ENCODE results near the gene KERA.

Gene KERA, protein sequence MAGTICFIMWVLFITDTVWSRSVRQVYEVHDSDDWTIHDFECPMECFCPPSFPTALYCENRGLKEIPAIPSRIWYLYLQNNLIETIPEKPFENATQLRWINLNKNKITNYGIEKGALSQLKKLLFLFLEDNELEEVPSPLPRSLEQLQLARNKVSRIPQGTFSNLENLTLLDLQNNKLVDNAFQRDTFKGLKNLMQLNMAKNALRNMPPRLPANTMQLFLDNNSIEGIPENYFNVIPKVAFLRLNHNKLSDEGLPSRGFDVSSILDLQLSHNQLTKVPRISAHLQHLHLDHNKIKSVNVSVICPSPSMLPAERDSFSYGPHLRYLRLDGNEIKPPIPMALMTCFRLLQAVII

DNA sequence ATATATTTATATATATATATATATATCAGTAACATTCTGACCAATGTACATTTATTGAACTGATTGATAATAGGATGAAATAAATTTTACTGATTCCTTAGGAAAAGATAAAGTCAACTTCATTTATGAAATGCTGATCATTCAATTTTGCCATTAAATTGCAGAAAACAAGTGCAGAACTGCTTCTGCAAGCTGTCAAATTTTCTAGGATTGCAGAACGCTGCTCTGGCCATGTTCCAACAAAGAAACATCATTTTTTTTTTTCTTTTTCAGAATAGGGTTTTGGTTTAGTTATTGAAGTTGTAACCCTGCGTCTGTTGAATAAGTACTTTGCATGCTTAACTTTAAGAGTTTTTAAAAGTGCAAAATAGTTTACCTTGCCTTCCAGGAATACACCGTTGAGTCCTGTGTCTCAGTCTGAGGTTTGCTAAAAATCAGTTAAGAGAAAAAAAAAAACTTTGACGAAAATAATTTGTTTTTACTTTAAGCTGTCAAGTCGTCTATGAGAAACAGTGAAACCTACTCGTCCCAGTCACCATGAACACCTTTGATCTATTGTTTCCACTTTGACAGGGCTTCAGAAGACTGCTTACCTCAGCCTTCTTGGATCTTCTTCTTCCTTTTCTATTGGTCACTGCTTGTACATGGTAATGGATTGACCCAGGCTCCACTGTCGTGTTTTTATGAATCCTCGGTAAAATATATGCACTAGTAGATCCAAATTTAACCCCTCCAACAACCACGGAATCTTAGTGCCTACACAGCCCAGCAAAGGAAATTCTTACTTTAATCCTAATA lies at the start of gene KERA:
Gene KERA, minus strand, starts transcription at position 657 of the 798 bp plus-strand sequence. CDS start 1,743 bp downstream, outside the sequence.
- TF ChIP-seq TEAD4 (IDR thresholded peaks at IDR 0.05) = no peak
- no peak for TF ChIP-seq CEBPB (IDR thresholded peaks at IDR 0.05)
- TF ChIP-seq FOXM1 (IDR thresholded peaks at IDR 0.05; ENCODE audit: borderline replicate concordance, low read depth) = no peak
- TF ChIP-seq, protein P1, sequence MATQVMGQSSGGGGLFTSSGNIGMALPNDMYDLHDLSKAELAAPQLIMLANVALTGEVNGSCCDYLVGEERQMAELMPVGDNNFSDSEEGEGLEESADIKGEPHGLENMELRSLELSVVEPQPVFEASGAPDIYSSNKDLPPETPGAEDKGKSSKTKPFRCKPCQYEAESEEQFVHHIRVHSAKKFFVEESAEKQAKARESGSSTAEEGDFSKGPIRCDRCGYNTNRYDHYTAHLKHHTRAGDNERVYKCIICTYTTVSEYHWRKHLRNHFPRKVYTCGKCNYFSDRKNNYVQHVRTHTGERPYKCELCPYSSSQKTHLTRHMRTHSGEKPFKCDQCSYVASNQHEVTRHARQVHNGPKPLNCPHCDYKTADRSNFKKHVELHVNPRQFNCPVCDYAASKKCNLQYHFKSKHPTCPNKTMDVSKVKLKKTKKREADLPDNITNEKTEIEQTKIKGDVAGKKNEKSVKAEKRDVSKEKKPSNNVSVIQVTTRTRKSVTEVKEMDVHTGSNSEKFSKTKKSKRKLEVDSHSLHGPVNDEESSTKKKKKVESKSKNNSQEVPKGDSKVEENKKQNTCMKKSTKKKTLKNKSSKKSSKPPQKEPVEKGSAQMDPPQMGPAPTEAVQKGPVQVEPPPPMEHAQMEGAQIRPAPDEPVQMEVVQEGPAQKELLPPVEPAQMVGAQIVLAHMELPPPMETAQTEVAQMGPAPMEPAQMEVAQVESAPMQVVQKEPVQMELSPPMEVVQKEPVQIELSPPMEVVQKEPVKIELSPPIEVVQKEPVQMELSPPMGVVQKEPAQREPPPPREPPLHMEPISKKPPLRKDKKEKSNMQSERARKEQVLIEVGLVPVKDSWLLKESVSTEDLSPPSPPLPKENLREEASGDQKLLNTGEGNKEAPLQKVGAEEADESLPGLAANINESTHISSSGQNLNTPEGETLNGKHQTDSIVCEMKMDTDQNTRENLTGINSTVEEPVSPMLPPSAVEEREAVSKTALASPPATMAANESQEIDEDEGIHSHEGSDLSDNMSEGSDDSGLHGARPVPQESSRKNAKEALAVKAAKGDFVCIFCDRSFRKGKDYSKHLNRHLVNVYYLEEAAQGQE (IDR thresholded peaks at IDR 0.05; ENCODE audit: low read depth) = no peak
- TF ChIP-seq ZBTB7A (IDR thresholded peaks at IDR 0.05; ENCODE audit: low read depth) = no peak
- no peak for TF ChIP-seq YY1 (IDR thresholded peaks at IDR 0.05; ENCODE audit: low read depth)
- TF ChIP-seq TCF12 (IDR thresholded peaks at IDR 0.05; ENCODE audit: low read depth) = no peak
- TF ChIP-seq, protein P2, sequence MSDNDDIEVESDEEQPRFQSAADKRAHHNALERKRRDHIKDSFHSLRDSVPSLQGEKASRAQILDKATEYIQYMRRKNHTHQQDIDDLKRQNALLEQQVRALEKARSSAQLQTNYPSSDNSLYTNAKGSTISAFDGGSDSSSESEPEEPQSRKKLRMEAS (IDR thresholded peaks at IDR 0.05) = no peak
- TF ChIP-seq NFIC (IDR thresholded peaks at IDR 0.05) = no peak
- no peak for TF ChIP-seq EP300 (IDR thresholded peaks at IDR 0.05; ENCODE audit: borderline replicate concordance)
- TF ChIP-seq TAF1 (IDR thresholded peaks at IDR 0.05; ENCODE audit: low read depth) = no peak
- no peak for TF ChIP-seq EGR1 (IDR thresholded peaks at IDR 0.05)
- TF ChIP-seq RAD21 (IDR thresholded peaks at IDR 0.05; ENCODE audit: low read depth) = no peak
- TF ChIP-seq CREB1 (IDR thresholded peaks at IDR 0.05; ENCODE audit: low read depth) = no peak

DNA sequence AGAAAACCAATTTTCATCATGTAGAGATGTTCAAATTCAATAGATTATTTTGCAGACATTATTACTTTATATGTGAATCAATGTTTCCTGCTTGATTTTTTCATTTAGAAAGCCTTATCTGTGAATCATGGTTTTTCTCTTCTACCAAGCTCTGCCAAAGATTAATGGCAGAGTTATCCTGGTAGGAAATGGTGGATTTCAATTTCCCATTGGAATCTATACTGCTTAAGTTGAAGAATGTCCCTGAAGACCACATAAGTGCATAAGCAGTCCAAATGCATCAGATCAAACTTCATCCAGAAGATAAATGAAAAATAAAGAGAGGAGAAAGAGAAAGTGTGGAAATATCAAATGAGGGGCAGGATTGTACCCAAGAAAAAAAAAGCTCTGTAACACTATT lies 48.5 kb upstream of the KERA start:
- TF ChIP-seq CEBPB (IDR thresholded peaks at IDR 0.05) (no peak), YY1 (IDR thresholded peaks at IDR 0.05; ENCODE audit: low read depth) (no peak)
- TF ChIP-seq, protein P2 (IDR thresholded peaks at IDR 0.05) = no peak
- TF ChIP-seq, protein P1 (IDR thresholded peaks at IDR 0.05; ENCODE audit: low read depth) = no peak
- TF ChIP-seq, protein P3, sequence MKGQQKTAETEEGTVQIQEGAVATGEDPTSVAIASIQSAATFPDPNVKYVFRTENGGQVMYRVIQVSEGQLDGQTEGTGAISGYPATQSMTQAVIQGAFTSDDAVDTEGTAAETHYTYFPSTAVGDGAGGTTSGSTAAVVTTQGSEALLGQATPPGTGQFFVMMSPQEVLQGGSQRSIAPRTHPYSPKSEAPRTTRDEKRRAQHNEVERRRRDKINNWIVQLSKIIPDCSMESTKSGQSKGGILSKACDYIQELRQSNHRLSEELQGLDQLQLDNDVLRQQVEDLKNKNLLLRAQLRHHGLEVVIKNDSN (IDR thresholded peaks at IDR 0.05) = no peak

DNA sequence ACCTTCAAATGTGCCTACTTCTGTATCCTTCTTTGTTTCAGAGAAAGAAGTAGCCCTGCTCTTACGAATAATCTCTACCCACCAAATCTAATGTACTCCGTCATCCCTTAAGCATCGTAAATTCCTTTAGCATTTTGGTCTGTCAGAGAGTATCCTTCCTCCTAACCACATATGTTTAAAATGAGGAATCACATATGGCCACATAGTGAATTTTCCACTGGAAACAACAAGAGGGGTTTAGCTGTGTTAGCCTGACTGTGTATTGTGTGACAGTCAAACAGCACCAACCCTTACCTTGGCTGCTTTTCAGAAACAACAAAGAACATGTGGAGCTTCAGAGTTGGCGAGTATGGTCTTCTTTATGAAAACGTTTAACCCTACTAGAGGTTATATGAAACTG lies 48.0 kb upstream of the KERA start:
- TF ChIP-seq RAD21 (IDR thresholded peaks at IDR 0.05; ENCODE audit: low read depth) = no peak
- TF ChIP-seq TEAD4 (IDR thresholded peaks at IDR 0.05) = no peak
- TF ChIP-seq TCF12 (IDR thresholded peaks at IDR 0.05; ENCODE audit: low read depth) = no peak
- no peak for TF ChIP-seq EGR1 (IDR thresholded peaks at IDR 0.05)
- TF ChIP-seq, protein P2 (IDR thresholded peaks at IDR 0.05) = no peak
- no peak for TF ChIP-seq ZBTB7A (IDR thresholded peaks at IDR 0.05; ENCODE audit: low read depth)
- TF ChIP-seq CREB1 (IDR thresholded peaks at IDR 0.05; ENCODE audit: low read depth) = no peak
- no peak for TF ChIP-seq EP300 (IDR thresholded peaks at IDR 0.05; ENCODE audit: borderline replicate concordance)
- TF ChIP-seq NFIC (IDR thresholded peaks at IDR 0.05) = no peak
- TF ChIP-seq, protein P1 (IDR thresholded peaks at IDR 0.05; ENCODE audit: low read depth) = no peak
- no peak for TF ChIP-seq CEBPB (IDR thresholded peaks at IDR 0.05)
- no peak for TF ChIP-seq TAF1 (IDR thresholded peaks at IDR 0.05; ENCODE audit: low read depth)

DNA sequence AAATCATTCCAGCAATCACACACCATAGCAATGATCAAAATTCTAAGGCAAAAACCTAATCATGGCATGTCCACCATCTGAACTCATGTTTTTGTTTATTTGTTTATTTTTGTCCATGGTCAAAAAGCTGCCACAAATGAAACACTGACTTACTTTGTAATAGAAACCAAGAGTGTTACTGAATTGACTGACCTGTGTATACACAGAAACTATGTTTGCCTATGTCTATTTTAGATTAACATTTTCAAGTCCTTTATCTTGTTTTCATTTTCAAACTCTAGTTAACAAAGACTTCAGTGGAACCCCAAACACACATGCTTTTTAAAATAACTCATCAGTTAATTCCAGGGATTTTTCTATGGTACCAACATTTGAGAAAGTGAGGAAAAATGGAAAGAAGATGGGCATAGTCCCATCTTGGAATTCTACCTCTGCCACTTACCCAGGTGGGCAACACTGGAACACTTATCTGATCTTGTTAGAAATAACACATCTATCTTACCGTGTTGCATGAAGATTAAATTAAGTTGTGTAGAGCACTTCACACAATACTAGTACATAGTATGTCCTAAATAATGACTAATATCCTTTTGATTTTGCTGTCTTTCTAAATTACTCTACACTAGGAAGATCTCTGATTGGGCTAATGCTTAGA lies 47.1 kb upstream of the KERA start:
- no peak for TF ChIP-seq ZBTB7A (IDR thresholded peaks at IDR 0.05; ENCODE audit: low read depth)
- no peak for TF ChIP-seq TEAD4 (IDR thresholded peaks at IDR 0.05)
- TF ChIP-seq RAD21 (IDR thresholded peaks at IDR 0.05; ENCODE audit: low read depth) = no peak
- TF ChIP-seq NFIC (IDR thresholded peaks at IDR 0.05) = no peak
- no peak for TF ChIP-seq CREB1 (IDR thresholded peaks at IDR 0.05; ENCODE audit: low read depth)
- no peak for TF ChIP-seq EP300 (IDR thresholded peaks at IDR 0.05; ENCODE audit: borderline replicate concordance)
- no peak for TF ChIP-seq FOXM1 (IDR thresholded peaks at IDR 0.05; ENCODE audit: borderline replicate concordance, low read depth)
- no peak for TF ChIP-seq TAF1 (IDR thresholded peaks at IDR 0.05; ENCODE audit: low read depth)
- TF ChIP-seq, protein P2 (IDR thresholded peaks at IDR 0.05) = no peak
- TF ChIP-seq YY1 (IDR thresholded peaks at IDR 0.05; ENCODE audit: low read depth) = no peak
- no peak for TF ChIP-seq CEBPB (IDR thresholded peaks at IDR 0.05)
- TF ChIP-seq, protein P3 (IDR thresholded peaks at IDR 0.05) = no peak
- TF ChIP-seq EGR1 (IDR thresholded peaks at IDR 0.05) = no peak
- TF ChIP-seq, protein P1 (IDR thresholded peaks at IDR 0.05; ENCODE audit: low read depth) = no peak
- TF ChIP-seq TCF12 (IDR thresholded peaks at IDR 0.05; ENCODE audit: low read depth) = no peak
